Measurements from ENCODE around the gene GTPBP4.

GTPBP4 gene

GRCh38 chr10:1054684-1055083 is 66.5 kb downstream of the GTPBP4 start:
- Histone ChIP-seq H3K27me3 (ENCODE audit: insufficient read depth, low read length) (no peaks in the 10 kb centered on the region), H3K9me2 (ENCODE audit: low read depth, low read length) (no peaks in the 10 kb centered on the region), H3K79me2 (ENCODE audit: insufficient read depth, low read length) (peaks cover 44% of the 10 kb centered on the region), H2AFZ (ENCODE audit: low read length) (no peak overlapping the region), H3K4me3 (ENCODE audit: low read depth, low read length, poor library complexity, severe bottlenecking) (peak overlapping the region; percentile 91), H4K20me1 (ENCODE audit: insufficient read depth, low read length) (no peaks in the 10 kb centered on the region), H3F3A (ENCODE audit: insufficient read depth, low read length) (peaks cover 8% of the 10 kb centered on the region; the same call in 1 of the 2 replicates), H3K4me2 (ENCODE audit: low read length) (peak overlapping the region; percentile 78), H3K9ac (ENCODE audit: low read length) (peak overlapping the region; percentile 95; the same call in 1 of the 2 replicates), H3K36me3 (ENCODE audit: insufficient read depth, low read length) (peaks cover 55% of the 10 kb centered on the region; the same call in 1 of the 2 replicates), H3K27ac (ENCODE audit: low read depth, low read length, poor library complexity, severe bottlenecking) (peak overlapping the region; percentile 14), H3K9me3 (ENCODE audit: low read length) (no peaks in the 10 kb centered on the region), H3K4me1 (ENCODE audit: insufficient read depth, low read length, severe bottlenecking) (peaks cover 45% of the 10 kb centered on the region)
- TF ChIP-seq EZH2 (IDR thresholded peaks at IDR 0.05; ENCODE audit: borderline replicate concordance, low read length) (no peak), CTCF (IDR thresholded peaks at IDR 0.05; ENCODE audit: low read length) (no peak)

- Histone ChIP-seq H3K4me3 (ENCODE audit: low read depth, low read length, poor library complexity, severe bottlenecking) (peak within 1 kb of the TSS; percentile 91), H3K4me1 (ENCODE audit: insufficient read depth, low read length, severe bottlenecking) (peaks cover 37% of the 10 kb centered on the region), H4K20me1 (ENCODE audit: insufficient read depth, low read length) (no peaks in the 10 kb centered on the region), H3K9me3 (ENCODE audit: low read length) (no peaks in the 10 kb centered on the region), H3K4me2 (ENCODE audit: low read length) (peak within 1 kb of the TSS; percentile 78), H3F3A (ENCODE audit: insufficient read depth, low read length) (no peaks in the 10 kb centered on the region; the same call in 1 of the 2 replicates), H3K9ac (ENCODE audit: low read length) (peak within 1 kb of the TSS; percentile 95), H2AFZ (ENCODE audit: low read length) (no peak within 1 kb of the TSS), H3K27ac (ENCODE audit: low read depth, low read length, poor library complexity, severe bottlenecking) (peak within 1 kb of the TSS; percentile 85), H3K79me2 (ENCODE audit: insufficient read depth, low read length) (peaks cover 53% of the 10 kb centered on the region), H3K9me2 (ENCODE audit: low read depth, low read length) (no peaks in the 10 kb centered on the region), H3K36me3 (ENCODE audit: insufficient read depth, low read length) (peaks cover 56% of the 10 kb centered on the region), H3K27me3 (ENCODE audit: insufficient read depth, low read length) (no peaks in the 10 kb centered on the region)
- TF ChIP-seq CTCF (IDR thresholded peaks at IDR 0.05; ENCODE audit: low read length): no peak
- no peak for TF ChIP-seq EZH2 (IDR thresholded peaks at IDR 0.05; ENCODE audit: borderline replicate concordance, low read length)
Measured at GRCh38 chr10:1056326-1057105, 68.3 kb downstream of the GTPBP4 start, which contains the start of gene WDR37. WDR37 (plus strand) TSS chr10:1056385; CDS start chr10:1072156, 15,771 bp downstream.

GRCh38 chr10:1057106-1057657 is 68.9 kb downstream of the GTPBP4 start:
- TF ChIP-seq CTCF (IDR thresholded peaks at IDR 0.05; ENCODE audit: low read length) (no peak), EZH2 (IDR thresholded peaks at IDR 0.05; ENCODE audit: borderline replicate concordance, low read length) (no peak)
- no peaks in the 10 kb centered on the region for H4K20me1 ChIP-seq (ENCODE audit: insufficient read depth, low read length)
- peak overlapping the region; percentile 78 for H3K4me2 ChIP-seq (ENCODE audit: low read length)
- H3K36me3 ChIP-seq (ENCODE audit: insufficient read depth, low read length): peaks cover 50% of the 10 kb centered on the region
- peak overlapping the region; percentile 91 for H3K4me3 ChIP-seq (ENCODE audit: low read depth, low read length, poor library complexity, severe bottlenecking)
- H3K79me2 ChIP-seq (ENCODE audit: insufficient read depth, low read length): peaks cover 59% of the 10 kb centered on the region
- H3K9me3 ChIP-seq (ENCODE audit: low read length): no peaks in the 10 kb centered on the region
- no peaks in the 10 kb centered on the region for H3K9me2 ChIP-seq (ENCODE audit: low read depth, low read length)
- H3K27ac ChIP-seq (ENCODE audit: low read depth, low read length, poor library complexity, severe bottlenecking): no peak overlapping the region
- H2AFZ ChIP-seq (ENCODE audit: low read length): no peak overlapping the region
- no peaks in the 10 kb centered on the region for H3K27me3 ChIP-seq (ENCODE audit: insufficient read depth, low read length)
- H3K4me1 ChIP-seq (ENCODE audit: insufficient read depth, low read length, severe bottlenecking): peaks cover 42% of the 10 kb centered on the region
- peak overlapping the region; percentile 95 for H3K9ac ChIP-seq (ENCODE audit: low read length)
- no peaks in the 10 kb centered on the region; the same call in 1 of the 2 replicates for H3F3A ChIP-seq (ENCODE audit: insufficient read depth, low read length)
